Breast epithelium (tissue), 3 donors: ENCODE results near the gene SLC66A2.

ENCODE experiments used
- CTCF ChIP-seq, 3 donors: fragments of 450-650 bp; IDR thresholded peaks; one replicate each; pipeline ENCODE4 v1.5.1; 2016 to 2017; ENCODE audit warnings: antibody characterized with exemption in 3 of 3, mild to moderate bottlenecking in 3 of 3, moderate library complexity in 3 of 3
- POLR2A ChIP-seq: fragments of 450-650 bp; IDR thresholded peaks from one replicate; pipeline ENCODE4 v1.6.1; 2016; ENCODE audit warnings: antibody characterized with exemption, mild to moderate bottlenecking, moderate library complexity
- POLR2AphosphoS5 ChIP-seq, 3 donors: sonication (generic); formaldehyde crosslinking; IDR thresholded peaks; one replicate each; pipeline ENCODE4 v1.6.1; 2017; ENCODE audit warnings: antibody characterized with exemption in 3 of 3

- TF ChIP-seq CTCF (IDR thresholded peaks at IDR 0.05), result no peak
- no peak for TF ChIP-seq POLR2AphosphoS5 (IDR thresholded peaks at IDR 0.05)
- TF ChIP-seq POLR2A, result no peak
These were observed 67.8 kb downstream of the SLC66A2 start for GRCh38 chr18:79883461-79884293.
